Right atrium auricular region (tissue), 2 donors: ENCODE measurements around the gene COL19A1. TPM values are rescaled to one million over a fixed set of nuclear protein-coding genes. Genes with fewer than 3 reads are reported as not detected.
"Not testable (repeated sequence)": the region's sequence is repeated elsewhere in the genome, so short reads cannot be mapped to it uniquely, and the experiment has no call there.

Experiments
- DNase-seq: peaks from one replicate; pipeline ENCODE4 v3.0.0-alpha.2; 2019; ENCODE audit warnings: low spot score
- H3K27ac ChIP-seq, 2 donors: fragments of 200-600 bp; sonication (generic); 1 replicate in 1 of 2; 2 replicates in 1 of 2; pipeline ENCODE4 v1.5.1; 2016 to 2019
- H3K27me3 ChIP-seq, 2 donors: fragments of 200-600 bp; sonication (generic); one replicate each; pipeline versions ENCODE4 v1.5.1 to v1.6.0; 2017 to 2019
- H3K36me3 ChIP-seq: fragments of 200-600 bp; sonication (generic); one replicate; pipeline ENCODE4 v1.5.1; 2016
- H3K4me1 ChIP-seq, 2 donors: fragments of 200-600 bp; sonication (generic); one replicate each; pipeline versions ENCODE4 v1.5.1 to v1.6.0; 2017 to 2019
- H3K4me3 ChIP-seq, 2 donors: fragments of 200-600 bp; sonication (generic); 1 replicate in 1 of 2; 2 replicates in 1 of 2; pipeline ENCODE4 v1.5.1; 2017 to 2019; ENCODE audit warnings: mild to moderate bottlenecking in 1 of 2, moderate library complexity in 1 of 2
- H3K9me3 ChIP-seq, 2 donors: fragments of 200-600 bp; sonication (generic); one replicate each; pipeline ENCODE4 v1.5.1; 2019
- CTCF ChIP-seq, 2 donors: fragments of 200-600 bp; sonication (generic); IDR thresholded peaks; one replicate each; pipeline ENCODE4 v1.5.1; 2019; ENCODE audit warnings: antibody characterized with exemption in 2 of 2
- total RNA-seq, 2 donors: library from RNA; depleted of rRNA; stranded (reverse); fragments of >200 nt; gene quantifications; one replicate each; pipeline ENCODE4 v1.1.0, GENCODE V29; 2016

The COL19A1 gene
- total RNA-seq, 2 donors from 2014 or later: 2.7 to 3.9 TPM

GRCh38 chr6:69887714-69888345, 21.5 kb downstream of the COL19A1 start:
- Histone ChIP-seq H3K4me1 (no peaks in the 10 kb centered on the region), H3K9me3 (no peaks in the 10 kb centered on the region), H3K4me3 (no peak overlapping the region), H3K36me3 (no peaks in the 10 kb centered on the region), H3K27me3 (no peaks in the 10 kb centered on the region), H3K27ac (no peak overlapping the region)
- TF ChIP-seq CTCF (IDR thresholded peaks at IDR 0.05): no peak
- no peak for DNase-seq

GRCh38 chr6:69888482-69889233, 22.3 kb downstream of the COL19A1 start:
- H3K36me3 ChIP-seq: no peaks in the 10 kb centered on the region
- H3K27me3 ChIP-seq: no peaks in the 10 kb centered on the region
- H3K4me1 ChIP-seq: no peaks in the 10 kb centered on the region
- no peak overlapping the region for H3K4me3 ChIP-seq
- no peak for TF ChIP-seq CTCF (IDR thresholded peaks at IDR 0.05)
- H3K27ac ChIP-seq: no peak overlapping the region
- DNase-seq: no peak
- no peaks in the 10 kb centered on the region for H3K9me3 ChIP-seq

GRCh38 chr6:69889234-69889974, 23.0 kb downstream of the COL19A1 start:
- not testable (repeated sequence) for DNase-seq, H3K9me3 ChIP-seq, H3K4me1 ChIP-seq, H3K27me3 ChIP-seq, H3K4me3 ChIP-seq, H3K27ac ChIP-seq, H3K36me3 ChIP-seq

- H3K27ac ChIP-seq, H3K27me3 ChIP-seq, H3K9me3 ChIP-seq, H3K4me1 ChIP-seq, H3K4me3 ChIP-seq, DNase-seq, H3K36me3 ChIP-seq: not testable (repeated sequence)
These were observed 26.2 kb downstream of the COL19A1 start for GRCh38 chr6:69892561-69892960.

GRCh38 chr6:69893266-69893665, 26.9 kb downstream of the COL19A1 start:
- not testable (repeated sequence) for H3K27me3 ChIP-seq, H3K9me3 ChIP-seq, H3K36me3 ChIP-seq, H3K27ac ChIP-seq, H3K4me3 ChIP-seq, H3K4me1 ChIP-seq, DNase-seq

- Histone ChIP-seq H3K9me3 (no peaks in the 10 kb centered on the region), H3K4me3 (no peak overlapping the region), H3K36me3 (no peaks in the 10 kb centered on the region), H3K27me3 (no peaks in the 10 kb centered on the region), H3K27ac (no peak overlapping the region), H3K4me1 (no peaks in the 10 kb centered on the region)
- DNase-seq: no peak
- TF ChIP-seq CTCF (IDR thresholded peaks at IDR 0.05): no peak
These were observed 28.4 kb downstream of the COL19A1 start for GRCh38 chr6:69894578-69895347.

- no peaks in the 10 kb centered on the region for H3K36me3 ChIP-seq
- H3K27me3 ChIP-seq: no peaks in the 10 kb centered on the region
- H3K4me1 ChIP-seq: no peaks in the 10 kb centered on the region
- no peak overlapping the region for H3K27ac ChIP-seq
- no peak for TF ChIP-seq CTCF (IDR thresholded peaks at IDR 0.05)
- H3K9me3 ChIP-seq: no peaks in the 10 kb centered on the region
- H3K4me3 ChIP-seq: no peak overlapping the region
- DNase-seq: no peak
These were observed 29.0 kb downstream of the COL19A1 start for GRCh38 chr6:69895396-69895795.
